B cell (primary cell): ENCODE data around the gene CIAPIN1. TPM values are rescaled to one million over a fixed set of nuclear protein-coding genes. Genes with fewer than 3 reads are reported as not detected.

Experiments
- ATAC-seq: fragments of 200-7000 bp; cut with Tn5 transposase; one replicate; pipeline ENCODE4 v1.10.0; 2021; ENCODE audit warnings: low read depth, mild to moderate bottlenecking, moderate number of reproducible peaks, moderate library complexity
- CTCF ChIA-PET: fragments of 350-600 bp; sonication (Branson Sonifier 250); formaldehyde crosslinking; loops from one replicate; lab custom pipeline; 2021; ENCODE audit warnings: antibody characterized with exemption, inconsistent platforms; lab: Charles Lee
- POLR2A ChIA-PET: fragments of 350-600 bp; sonication (Branson Sonifier 250); formaldehyde crosslinking; loops from one replicate; lab custom pipeline; 2021; ENCODE audit warnings: antibody characterized with exemption; lab: Charles Lee
- DNase-seq: peaks from one replicate; pipeline ENCODE4 v3.0.0; 2013
- H2AFZ ChIP-seq: 2 replicates; pipeline ENCODE4 v1.6.1; 2012; ENCODE audit warnings: mild to moderate bottlenecking, low read depth, low read length; ENCODE audit not compliant: insufficient read depth, poor library complexity, severe bottlenecking
- H3K27ac ChIP-seq, 2 donors: 1 replicate in 1 of 2; 2 replicates in 1 of 2; pipeline ENCODE4 v1.5.1; 2012 to 2013; ENCODE audit warnings: low read length in 2 of 2, mild to moderate bottlenecking in 2 of 2, moderate library complexity in 1 of 2
- H3K27me3 ChIP-seq, 4 experiments: fragments of 200-600 bp in 1 of 4; sonication (generic) in 1 of 4; replicated peaks in 1 of 4; 1 replicate in 2 of 4; 2 replicates in 2 of 4; pipeline versions ENCODE4 v1.6.1 to v1.7.0; 2013 to 2016; ENCODE audit warnings: low read length in 3 of 4, mild to moderate bottlenecking in 2 of 4, mixed read lengths in 1 of 4, moderate library complexity in 1 of 4; ENCODE audit not compliant: insufficient read depth in 4 of 4, control insufficient read depth in 3 of 4; ENCODE audit errors: control extremely low read depth in 1 of 4
- H3K36me3 ChIP-seq, 2 experiments: replicated peaks in 1 of 2; 1 replicate in 1 of 2; 2 replicates in 1 of 2; pipeline versions ENCODE4 v1.6.1 to v1.7.1; 2013; ENCODE audit warnings: low read length in 1 of 2; ENCODE audit not compliant: insufficient read depth in 2 of 2, control insufficient read depth in 1 of 2; ENCODE audit errors: control extremely low read depth in 1 of 2, extremely low read depth in 1 of 2
- H3K4me1 ChIP-seq, 2 donors: fragments of 200-600 bp in 1 of 2; sonication (generic) in 1 of 2; 1 replicate in 1 of 2; 2 replicates in 1 of 2; pipeline versions ENCODE4 v1.5.1 to v1.6.1; 2013 to 2017; ENCODE audit warnings: low read length in 2 of 2; ENCODE audit not compliant: control insufficient read depth in 2 of 2, insufficient read depth in 2 of 2
- H3K4me2 ChIP-seq: replicated peaks from 2 replicates; pipeline ENCODE3; 2012; ENCODE audit warnings: mild to moderate bottlenecking, low read depth, low read length; ENCODE audit not compliant: poor library complexity, severe bottlenecking
- H3K4me3 ChIP-seq, 5 experiments: fragments of 200-600 bp in 1 of 5; sonication (generic) in 1 of 5; 1 replicate in 3 of 5; 2 replicates in 2 of 5; pipeline versions ENCODE4 v1.5.1 to v1.7.0; 2011 to 2016; ENCODE audit warnings: low read length in 4 of 5, mild to moderate bottlenecking in 4 of 5, low read depth in 2 of 5, control low read depth in 1 of 5, moderate library complexity in 1 of 5; ENCODE audit not compliant: insufficient read depth in 1 of 5; ENCODE audit errors: control extremely low read depth in 1 of 5, extremely low read depth in 1 of 5
- H3K79me2 ChIP-seq: fragments of 200-600 bp; sonication (generic); one replicate; pipeline ENCODE4 v1.6.0; 2016; ENCODE audit warnings: low read length; ENCODE audit not compliant: control insufficient read depth, insufficient read depth
- H3K9ac ChIP-seq: fragments of 200-600 bp; sonication (generic); 2 replicates; pipeline ENCODE4 v1.6.1; 2017; ENCODE audit warnings: mild to moderate bottlenecking, low read length, moderate library complexity
- H3K9me3 ChIP-seq, 3 donors: one replicate each; pipeline versions ENCODE4 v1.6.1 to v1.7.1; 2013; ENCODE audit warnings: low read length in 2 of 3; ENCODE audit not compliant: control insufficient read depth in 2 of 3, insufficient read depth in 1 of 3; ENCODE audit errors: control extremely low read depth in 1 of 3
- H4K20me1 ChIP-seq: 2 replicates; pipeline ENCODE4 v1.6.0; 2012; ENCODE audit warnings: mild to moderate bottlenecking, low read length; ENCODE audit not compliant: insufficient read depth, control insufficient read depth, poor library complexity, severe bottlenecking
- H3K27ac Mint-ChIP-seq: one replicate; pipeline ENCODE4 v1.8.0; 2021; ENCODE audit warnings: mixed read lengths
- H3K27me3 Mint-ChIP-seq: one replicate; pipeline ENCODE4 v1.8.0; 2021; ENCODE audit warnings: mixed read lengths
- H3K4me1 Mint-ChIP-seq: one replicate; pipeline ENCODE4 v1.8.0; 2021; ENCODE audit warnings: mixed read lengths
- H3K4me3 Mint-ChIP-seq: one replicate; pipeline ENCODE4 v1.8.0; 2021; ENCODE audit warnings: mixed read lengths
- H3K9me3 Mint-ChIP-seq: one replicate; pipeline ENCODE4 v1.8.0; 2022; ENCODE audit warnings: mixed read lengths; ENCODE audit not compliant: insufficient read depth
- EZH2 ChIP-seq: IDR thresholded peaks from 2 replicates; pipeline ENCODE4 v1.6.1; 2012; ENCODE audit warnings: borderline replicate concordance, low read depth, mild to moderate bottlenecking, moderate library complexity, low read length; ENCODE audit not compliant: insufficient read depth, poor library complexity, severe bottlenecking
- WGBS: methylation state at CpG from one replicate; pipeline ENCODE4 v1.1.5; 2013; ENCODE audit warnings: missing lambda C conversion rate; ENCODE audit not compliant: insufficient coverage; 5-methylcytosine and 5-hydroxymethylcytosine counted together
- intact Hi-C: fragments of 100-400 bp; cut with micrococcal nuclease; formaldehyde crosslinking; loops from one replicate; pipeline ENCODE4 v1.10.0; 2022
- polyA plus RNA-seq: library from polyadenylated mRNA; depleted of rRNA; stranded (reverse); fragments of >200 nt; gene quantifications from 2 replicates; pipeline ENCODE4 v1.2.3, GENCODE V29; 2012
- total RNA-seq, 2 donors: library from RNA; stranded (reverse); fragments of 120-200 nt in 1 of 2; gene quantifications; 1 replicate in 1 of 2; 2 replicates in 1 of 2; pipeline versions ENCODE4 v1.2.3 to v1.2.4, GENCODE V29; 2013 to 2022
- TF ChIP-seq, protein P1 (sequence below): fragments of 200-600 bp; IDR thresholded peaks from one replicate; pipeline ENCODE4 v1.8.0; 2022; ENCODE audit warnings: antibody characterized with exemption, mild to moderate bottlenecking

CIAPIN1 gene
- total and polyA plus RNA-seq, 2 donors (not counting 1 experiment from before 2014, with no cell fraction given) = 22.0 to 45.7 TPM

DNA sequence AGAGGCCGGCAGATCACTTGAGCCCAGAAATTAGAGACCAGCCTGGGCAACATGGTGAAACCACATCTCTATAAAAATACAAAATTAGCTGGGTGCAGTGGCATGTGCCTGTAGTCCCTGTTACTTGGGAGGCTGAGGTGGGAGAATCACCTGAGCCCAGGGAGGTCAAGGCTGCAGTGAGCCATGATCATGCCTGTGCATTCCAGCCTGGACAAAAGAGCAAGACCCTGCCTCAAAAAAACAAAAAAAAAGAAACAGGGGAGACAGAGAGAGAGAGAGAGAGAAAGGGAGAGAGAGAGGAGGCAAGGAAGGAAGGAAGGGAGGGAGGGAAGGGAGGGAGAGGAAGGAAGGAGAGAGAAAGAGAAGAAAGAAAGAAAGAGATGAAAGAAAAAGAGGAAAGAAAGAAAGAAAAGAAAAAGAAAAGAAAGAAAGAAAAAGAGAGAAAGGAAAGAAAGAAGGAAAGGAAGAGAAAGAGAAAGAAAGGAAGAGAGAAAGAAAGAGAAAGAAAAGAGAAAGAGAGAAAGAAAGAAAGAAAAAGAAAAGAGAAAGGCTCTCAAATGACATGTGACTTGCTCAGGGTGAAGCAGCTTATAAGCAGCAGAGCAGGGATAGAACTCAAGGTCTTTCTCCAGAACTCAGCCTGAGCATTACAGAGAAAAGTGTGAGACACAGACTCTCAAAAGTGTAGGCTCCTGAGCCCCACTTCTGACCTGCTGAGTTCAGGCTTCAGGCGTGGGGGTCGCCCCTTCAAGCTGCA is 59.4 kb downstream of the CIAPIN1 start:
- Mint-ChIP-seq H3K4me3 (peak overlapping the region; percentile 30), H3K4me1 (peaks cover 51% of the 10 kb centered on the region), H3K27ac (no peak overlapping the region), H3K27me3 (no peaks in the 10 kb centered on the region), H3K9me3 (no peaks in the 10 kb centered on the region)
- Histone ChIP-seq H3K36me3 (no peaks in the 10 kb centered on the region), H3K9me3 (peaks cover 0 to 4% (median 0%) of the 10 kb centered on the region in 3 donors), H2AFZ (no peak overlapping the region), H3K27me3 (no peaks in the 10 kb centered on the region), H4K20me1 (no peaks in the 10 kb centered on the region), H3K79me2 (no peaks in the 10 kb centered on the region), H3K9ac (no peak overlapping the region), H3K4me3 (no peak overlapping the region), H3K4me2 (no peak overlapping the region), H3K27ac (no peak overlapping the region), H3K4me1 (peaks cover 23 to 41% of the 10 kb centered on the region in 2 donors)
- 36% methylated on average over 2 of the region's 3 CpGs for WGBS
- ChIA-PET CTCF (no interaction called here), POLR2A (interaction anchor here (0.9 kb wide), 1 partner anchor 12 kb away, joined by 3 read pairs; no protein-coding TSS in a partner anchor)
- TF ChIP-seq, protein P1, sequence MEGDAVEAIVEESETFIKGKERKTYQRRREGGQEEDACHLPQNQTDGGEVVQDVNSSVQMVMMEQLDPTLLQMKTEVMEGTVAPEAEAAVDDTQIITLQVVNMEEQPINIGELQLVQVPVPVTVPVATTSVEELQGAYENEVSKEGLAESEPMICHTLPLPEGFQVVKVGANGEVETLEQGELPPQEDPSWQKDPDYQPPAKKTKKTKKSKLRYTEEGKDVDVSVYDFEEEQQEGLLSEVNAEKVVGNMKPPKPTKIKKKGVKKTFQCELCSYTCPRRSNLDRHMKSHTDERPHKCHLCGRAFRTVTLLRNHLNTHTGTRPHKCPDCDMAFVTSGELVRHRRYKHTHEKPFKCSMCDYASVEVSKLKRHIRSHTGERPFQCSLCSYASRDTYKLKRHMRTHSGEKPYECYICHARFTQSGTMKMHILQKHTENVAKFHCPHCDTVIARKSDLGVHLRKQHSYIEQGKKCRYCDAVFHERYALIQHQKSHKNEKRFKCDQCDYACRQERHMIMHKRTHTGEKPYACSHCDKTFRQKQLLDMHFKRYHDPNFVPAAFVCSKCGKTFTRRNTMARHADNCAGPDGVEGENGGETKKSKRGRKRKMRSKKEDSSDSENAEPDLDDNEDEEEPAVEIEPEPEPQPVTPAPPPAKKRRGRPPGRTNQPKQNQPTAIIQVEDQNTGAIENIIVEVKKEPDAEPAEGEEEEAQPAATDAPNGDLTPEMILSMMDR = peak; percentile 29
- no peak for TF ChIP-seq EZH2
- intact Hi-C loops = no loop called here
- DNase-seq (no peak), ATAC-seq (no peak)

DNA sequence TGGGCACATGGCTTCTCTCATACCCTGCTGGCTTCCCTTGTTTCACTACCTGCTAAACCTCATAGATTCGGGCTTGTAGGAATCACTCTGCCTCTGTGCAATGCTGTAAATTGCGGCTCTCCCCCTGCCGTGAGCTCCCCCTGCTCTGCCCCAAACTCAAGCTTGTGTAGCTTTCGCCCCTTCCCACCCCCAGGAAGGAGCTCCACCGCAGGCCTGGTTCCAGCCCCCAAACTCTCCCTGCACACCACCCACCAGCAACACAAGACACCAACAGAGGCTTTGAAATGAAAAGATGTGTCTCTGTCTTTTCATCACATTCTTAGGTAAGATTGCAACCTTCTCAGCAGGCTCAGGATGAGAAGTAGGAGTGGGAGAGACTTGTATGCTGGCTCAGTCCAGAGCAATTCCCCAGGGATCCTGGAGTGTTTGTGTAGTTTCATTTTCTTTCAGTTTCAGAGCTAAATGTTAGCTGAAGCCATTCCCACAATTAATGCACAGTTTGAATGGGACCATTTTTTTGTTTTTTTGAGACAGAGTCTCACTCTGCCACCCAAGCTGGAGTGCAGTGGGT is 60.7 kb downstream of the CIAPIN1 start:
- no peaks in the 10 kb centered on the region for H3K27me3 Mint-ChIP-seq
- peaks cover 0 to 4% (median 0%) of the 10 kb centered on the region in 3 donors for H3K9me3 ChIP-seq
- H3K27ac Mint-ChIP-seq = no peak overlapping the region
- no peak overlapping the region for H3K9ac ChIP-seq
- peaks cover 27 to 46% of the 10 kb centered on the region in 2 donors for H3K4me1 ChIP-seq
- H3K4me2 ChIP-seq = no peak overlapping the region
- H3K79me2 ChIP-seq = no peaks in the 10 kb centered on the region
- no peak overlapping the region for H3K4me3 ChIP-seq
- H3K4me1 Mint-ChIP-seq = peaks cover 57% of the 10 kb centered on the region
- WGBS = 80% methylated on average over 1 of the region's 5 CpGs
- no peaks in the 10 kb centered on the region for H4K20me1 ChIP-seq
- no peak overlapping the region for H3K27ac ChIP-seq
- no peak for TF ChIP-seq EZH2
- TF ChIP-seq, protein P1 = no peak
- no peaks in the 10 kb centered on the region for H3K36me3 ChIP-seq
- no peaks in the 10 kb centered on the region for H3K9me3 Mint-ChIP-seq
- H3K27me3 ChIP-seq = no peaks in the 10 kb centered on the region
- ATAC-seq (no peak), DNase-seq (no peak)
- H2AFZ ChIP-seq = no peak overlapping the region
- peak overlapping the region; percentile 12 for H3K4me3 Mint-ChIP-seq
- ChIA-PET CTCF (interaction anchor here (1.9 kb wide), 1 partner anchor 30 kb away, joined by 6 read pairs; no protein-coding TSS in a partner anchor), POLR2A (no interaction called here)
- intact Hi-C loops = no loop called here
